Endodermal cell (in vitro differentiated cells): ENCODE data around the gene C6orf120. TPM values are rescaled to one million over a fixed set of nuclear protein-coding genes. Genes with fewer than 3 reads are reported as not detected.
A peak's percentile ranks its signal among the peaks of the same experiment; 100 is the strongest.

ENCODE experiments used
- DNase-seq: peaks from one replicate; pipeline ENCODE4 v3.0.0-alpha.2; 2017
- H3K27ac ChIP-seq: 2 replicates; pipeline ENCODE4 v1.5.1; 2013; ENCODE audit warnings: mild to moderate bottlenecking, low read depth, low read length, moderate library complexity
- H3K27me3 ChIP-seq: 2 replicates; pipeline ENCODE4 v1.6.1; 2013; ENCODE audit warnings: mild to moderate bottlenecking, low read length, moderate library complexity; ENCODE audit not compliant: insufficient read depth, control insufficient read depth, poor library complexity, severe bottlenecking
- H3K36me3 ChIP-seq: 2 replicates; pipeline ENCODE4 v1.7.0; 2013; ENCODE audit warnings: mild to moderate bottlenecking, low read length, moderate library complexity; ENCODE audit not compliant: control insufficient read depth, insufficient read depth
- H3K4me1 ChIP-seq: one replicate; pipeline ENCODE4 v1.7.0; 2013; ENCODE audit warnings: low read length; ENCODE audit not compliant: control insufficient read depth, insufficient read depth
- H3K4me3 ChIP-seq: 2 replicates; pipeline ENCODE4 v1.5.1; 2013; ENCODE audit warnings: mild to moderate bottlenecking, low read length, moderate library complexity
- H3K9ac ChIP-seq: 2 replicates; pipeline ENCODE4 v1.6.1; 2013; ENCODE audit warnings: mild to moderate bottlenecking, low read length, moderate library complexity; ENCODE audit not compliant: poor library complexity, severe bottlenecking; ENCODE audit errors: extremely low read depth
- H3K9me3 ChIP-seq: 2 replicates; pipeline ENCODE4 v1.6.1; 2013; ENCODE audit warnings: mild to moderate bottlenecking, low read length, moderate library complexity; ENCODE audit not compliant: control insufficient read depth
- H3K27ac Mint-ChIP-seq: 2 replicates; pipeline ENCODE4 v1.8.0; 2020; ENCODE audit warnings: mixed read lengths
- H3K27me3 Mint-ChIP-seq: 2 replicates; pipeline ENCODE4 v1.8.0; 2021; ENCODE audit warnings: mild to moderate bottlenecking, mixed read lengths; ENCODE audit not compliant: insufficient read depth
- H3K36me3 Mint-ChIP-seq: 2 replicates; pipeline ENCODE4 v1.8.0; 2020; ENCODE audit warnings: low read depth, mixed read lengths
- H3K4me1 Mint-ChIP-seq: 2 replicates; pipeline ENCODE4 v1.8.0; 2020; ENCODE audit warnings: mixed read lengths
- H3K4me3 Mint-ChIP-seq: 2 replicates; pipeline ENCODE4 v1.8.0; 2020; ENCODE audit warnings: mild to moderate bottlenecking, moderate library complexity, mixed read lengths
- H3K9me3 Mint-ChIP-seq: 2 replicates; pipeline ENCODE4 v1.8.0; 2020; ENCODE audit warnings: mild to moderate bottlenecking, mixed read lengths
- WGBS, 2 experiments: methylation state at CpG; one replicate each; pipeline versions ENCODE4 v1.1.5 to v1.1.7; 2013; ENCODE audit warnings: missing lambda C conversion rate in 2 of 2, mixed read lengths in 1 of 2; ENCODE audit not compliant: insufficient coverage in 1 of 2, insufficient read length in 1 of 2; 5-methylcytosine and 5-hydroxymethylcytosine counted together
- total RNA-seq, 2 donors: library from RNA; stranded (reverse); fragmentation: NEBNext Ultra II Directional in 1 of 2; extraction: Animal tissue kit (Norgen Biotek cat#: 25700) in 1 of 2; gene quantifications; 2 replicates in 1 of 2; 3 replicates in 1 of 2; pipeline ENCODE4 v1.2.1, GENCODE V29; 2021
- TF ChIP-seq, protein P1 (sequence below): fragments of 200-600 bp; sonication (generic); conservative IDR thresholded peaks from 2 replicates; pipeline ENCODE4 v1.5.0; 2021; ENCODE audit warnings: antibody characterized with exemption, mild to moderate bottlenecking

The C6orf120 gene
- total RNA-seq, 2 donors from 2014 or later: 24.0 to 29.7 TPM

DNA sequence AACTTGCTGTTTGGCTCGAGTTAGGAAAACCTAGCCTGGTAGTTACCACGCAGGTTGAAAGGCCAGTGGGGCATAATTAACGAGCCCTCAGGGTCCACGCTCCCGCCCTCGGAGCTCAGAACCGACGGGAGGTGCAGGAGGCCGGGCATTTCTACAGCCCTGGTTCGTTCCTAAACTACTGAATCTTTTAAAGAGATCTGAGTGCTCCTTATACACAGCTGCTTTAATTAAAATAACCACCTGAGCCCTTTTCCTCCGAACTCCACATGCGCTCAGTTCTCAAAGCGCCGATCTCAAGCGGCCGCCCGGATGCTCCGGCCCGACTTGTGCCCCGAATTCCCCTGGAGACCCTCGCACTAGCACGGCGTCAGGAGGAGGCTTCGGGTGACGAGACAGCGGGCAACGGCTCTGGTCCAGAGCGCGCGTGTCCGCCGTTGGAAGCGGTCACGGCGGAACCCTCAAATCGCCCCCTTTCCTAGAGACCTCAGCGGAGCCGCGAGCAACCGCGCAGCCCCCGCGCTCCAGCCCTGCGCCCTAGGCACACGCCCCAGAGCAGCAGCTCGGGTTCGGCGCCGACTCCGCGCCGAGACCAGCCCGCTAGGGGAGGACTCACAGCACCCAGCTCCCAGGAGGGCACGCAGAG is 494 bp upstream of the C6orf120 start:
- H3K27ac ChIP-seq: peak overlapping the region; percentile 58
- peaks cover 11% of the 10 kb centered on the region for H3K4me1 ChIP-seq
- Mint-ChIP-seq H3K9me3 (peaks cover 11% of the 10 kb centered on the region), H3K27me3 (no peaks in the 10 kb centered on the region), H3K36me3 (peaks cover 37% of the 10 kb centered on the region), H3K4me1 (peaks cover 28% of the 10 kb centered on the region), H3K27ac (peak overlapping the region; percentile 96), H3K4me3 (peak overlapping the region; percentile 91)
- DNase-seq: no peak
- H3K27me3 ChIP-seq: no peaks in the 10 kb centered on the region
- H3K9me3 ChIP-seq: peaks cover 19% of the 10 kb centered on the region
- peaks cover 65% of the 10 kb centered on the region for H3K36me3 ChIP-seq
- H3K4me3 ChIP-seq: peak overlapping the region; percentile 95
- TF ChIP-seq, protein P1, sequence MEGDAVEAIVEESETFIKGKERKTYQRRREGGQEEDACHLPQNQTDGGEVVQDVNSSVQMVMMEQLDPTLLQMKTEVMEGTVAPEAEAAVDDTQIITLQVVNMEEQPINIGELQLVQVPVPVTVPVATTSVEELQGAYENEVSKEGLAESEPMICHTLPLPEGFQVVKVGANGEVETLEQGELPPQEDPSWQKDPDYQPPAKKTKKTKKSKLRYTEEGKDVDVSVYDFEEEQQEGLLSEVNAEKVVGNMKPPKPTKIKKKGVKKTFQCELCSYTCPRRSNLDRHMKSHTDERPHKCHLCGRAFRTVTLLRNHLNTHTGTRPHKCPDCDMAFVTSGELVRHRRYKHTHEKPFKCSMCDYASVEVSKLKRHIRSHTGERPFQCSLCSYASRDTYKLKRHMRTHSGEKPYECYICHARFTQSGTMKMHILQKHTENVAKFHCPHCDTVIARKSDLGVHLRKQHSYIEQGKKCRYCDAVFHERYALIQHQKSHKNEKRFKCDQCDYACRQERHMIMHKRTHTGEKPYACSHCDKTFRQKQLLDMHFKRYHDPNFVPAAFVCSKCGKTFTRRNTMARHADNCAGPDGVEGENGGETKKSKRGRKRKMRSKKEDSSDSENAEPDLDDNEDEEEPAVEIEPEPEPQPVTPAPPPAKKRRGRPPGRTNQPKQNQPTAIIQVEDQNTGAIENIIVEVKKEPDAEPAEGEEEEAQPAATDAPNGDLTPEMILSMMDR: no peak
- H3K9ac ChIP-seq: peak overlapping the region; percentile 83
- 0% methylated on average over 27 to 54 of the region's 54 CpGs for WGBS, 2 experiments

DNA sequence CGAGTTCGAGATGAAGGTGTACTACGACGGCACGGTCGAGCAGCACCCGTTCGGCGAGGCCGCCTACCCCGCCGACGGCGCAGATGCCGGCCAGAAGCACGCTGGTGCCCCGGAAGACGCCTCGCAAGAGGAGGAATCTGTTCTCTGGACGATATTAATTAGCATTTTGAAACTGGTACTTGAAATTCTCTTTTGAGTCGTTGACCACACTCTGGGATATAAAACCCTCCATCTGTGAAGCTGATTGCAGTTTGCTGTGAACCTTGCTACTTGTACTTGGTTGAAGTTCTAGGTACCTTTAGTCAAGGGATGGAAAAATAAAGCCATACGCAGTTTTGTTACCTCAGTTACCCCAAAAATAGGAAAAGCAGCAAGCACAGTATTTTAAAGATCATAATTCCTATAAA is 917 bp downstream of the C6orf120 start:
- Mint-ChIP-seq H3K36me3 (peaks cover 26% of the 10 kb centered on the region), H3K4me1 (peaks cover 28% of the 10 kb centered on the region), H3K27ac (peak overlapping the region; percentile 85), H3K27me3 (no peaks in the 10 kb centered on the region), H3K9me3 (peaks cover under 1% of the 10 kb centered on the region), H3K4me3 (peak overlapping the region; percentile 91)
- H3K27ac ChIP-seq: peak overlapping the region; percentile 90
- H3K36me3 ChIP-seq: peaks cover 58% of the 10 kb centered on the region
- DNase-seq: no peak
- H3K9me3 ChIP-seq: peaks cover 5% of the 10 kb centered on the region
- peak overlapping the region; percentile 95 for H3K4me3 ChIP-seq
- WGBS, 2 experiments: 7 to 8% methylated on average over 9 to 22 of the region's 22 CpGs
- H3K4me1 ChIP-seq: peaks cover 11% of the 10 kb centered on the region
- TF ChIP-seq, protein P1: no peak
- H3K9ac ChIP-seq: peak overlapping the region; percentile 83
- no peaks in the 10 kb centered on the region for H3K27me3 ChIP-seq

DNA sequence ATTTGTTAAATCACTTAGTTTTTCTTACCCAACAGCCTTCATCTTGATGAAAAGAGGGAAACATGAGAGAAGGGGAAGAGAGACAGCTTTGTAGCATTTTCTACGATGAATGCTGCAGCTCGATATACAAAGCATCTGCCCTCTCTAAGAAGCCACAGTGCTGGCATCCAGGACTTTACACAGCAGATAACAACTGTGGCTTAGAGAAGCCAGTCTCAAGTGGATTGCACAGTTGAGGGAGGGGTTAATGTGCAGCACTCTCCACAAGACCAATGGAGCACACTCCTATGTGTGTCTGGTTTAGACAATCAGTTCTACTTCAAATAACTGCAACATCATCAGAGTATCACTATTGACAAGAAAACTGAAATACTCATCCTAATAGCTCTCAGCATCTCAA is 5.8 kb downstream of the C6orf120 start:
- TF ChIP-seq, protein P1: no peak
- Histone ChIP-seq H3K27ac (no peak overlapping the region), H3K9ac (no peak overlapping the region), H3K36me3 (peaks cover 85% of the 10 kb centered on the region), H3K4me3 (no peak overlapping the region), H3K9me3 (no peaks in the 10 kb centered on the region), H3K4me1 (no peaks in the 10 kb centered on the region), H3K27me3 (no peaks in the 10 kb centered on the region)
- 100% methylated on average over 2 of the region's 2 CpGs; no CpG with 5 or more reads in 1 of the 2 experiments for WGBS, 2 experiments
- Mint-ChIP-seq H3K4me1 (peaks cover 19% of the 10 kb centered on the region), H3K27ac (no peak overlapping the region), H3K9me3 (no peaks in the 10 kb centered on the region), H3K27me3 (no peaks in the 10 kb centered on the region), H3K36me3 (peaks cover 32% of the 10 kb centered on the region), H3K4me3 (no peak overlapping the region)
- no peak for DNase-seq
